ENCODE results near the gene DPP10.

Gene DPP10

GRCh38 chr2:115635430-115635829 lies 1193.0 kb downstream of the DPP10 start:
- Histone ChIP-seq H3K4me1 (ENCODE audit: insufficient read depth, low read length) (no peaks in the 10 kb centered on the region), H4K20me1 (ENCODE audit: insufficient read depth, low read length) (no peaks in the 10 kb centered on the region), H3K4me3 (ENCODE audit: low read depth in 1 of 2, low read length in 2 of 2) (no peak overlapping the region), H3K36me3 (ENCODE audit: insufficient read depth, low read length) (no peaks in the 10 kb centered on the region), H3K27ac (ENCODE audit: low read length) (no peak overlapping the region), H3K79me2 (ENCODE audit: insufficient read depth, low read length) (no peaks in the 10 kb centered on the region), H2AFZ (ENCODE audit: low read depth, low read length) (no peak overlapping the region), H3K9ac (ENCODE audit: low read depth, low read length) (no peak overlapping the region), H3K27me3 (ENCODE audit: insufficient read depth, low read length, poor library complexity) (no peaks in the 10 kb centered on the region), H3K9me3 (ENCODE audit: insufficient read depth, low read length, severe bottlenecking) (peaks cover 7% of the 10 kb centered on the region), H3K4me2 (ENCODE audit: insufficient read depth, low read length) (no peak overlapping the region)
- ATAC-seq (ENCODE audit: insufficient read depth, low read depth), result no peak
- no peak for DNase-seq
- TF ChIP-seq EZH2 (IDR thresholded peaks at IDR 0.05; ENCODE audit: borderline replicate concordance, low read depth, low read length, severe bottlenecking), result no peak
- no peak for TF ChIP-seq CTCF (IDR thresholded peaks at IDR 0.05; ENCODE audit: borderline replicate concordance, extremely low read depth, low read length, poor library complexity, severe bottlenecking)

GRCh38 chr2:115649731-115650130 lies 1207.3 kb downstream of the DPP10 start:
- H3K9ac ChIP-seq (ENCODE audit: low read depth, low read length), result no peak overlapping the region
- H3K27ac ChIP-seq (ENCODE audit: low read length), result no peak overlapping the region
- H3K9me3 ChIP-seq (ENCODE audit: insufficient read depth, low read length, severe bottlenecking), result no peaks in the 10 kb centered on the region
- H3K36me3 ChIP-seq (ENCODE audit: insufficient read depth, low read length), result no peaks in the 10 kb centered on the region
- DNase-seq (no peak), ATAC-seq (ENCODE audit: insufficient read depth, low read depth) (no peak)
- H4K20me1 ChIP-seq (ENCODE audit: insufficient read depth, low read length), result no peaks in the 10 kb centered on the region
- H3K79me2 ChIP-seq (ENCODE audit: insufficient read depth, low read length), result no peaks in the 10 kb centered on the region
- H3K4me3 ChIP-seq (ENCODE audit: low read depth in 1 of 2, low read length in 2 of 2), result no peak overlapping the region
- no peak overlapping the region for H2AFZ ChIP-seq (ENCODE audit: low read depth, low read length)
- H3K27me3 ChIP-seq (ENCODE audit: insufficient read depth, low read length, poor library complexity), result no peaks in the 10 kb centered on the region
- H3K4me2 ChIP-seq (ENCODE audit: insufficient read depth, low read length), result no peak overlapping the region
- no peak for TF ChIP-seq CTCF (IDR thresholded peaks at IDR 0.05; ENCODE audit: borderline replicate concordance, extremely low read depth, low read length, poor library complexity, severe bottlenecking)
- TF ChIP-seq EZH2 (IDR thresholded peaks at IDR 0.05; ENCODE audit: borderline replicate concordance, low read depth, low read length, severe bottlenecking), result no peak
- no peaks in the 10 kb centered on the region for H3K4me1 ChIP-seq (ENCODE audit: insufficient read depth, low read length)

- no peaks in the 10 kb centered on the region for H3K27me3 ChIP-seq (ENCODE audit: insufficient read depth, low read length, poor library complexity)
- H3K79me2 ChIP-seq (ENCODE audit: insufficient read depth, low read length), result no peaks in the 10 kb centered on the region
- H3K9ac ChIP-seq (ENCODE audit: low read depth, low read length), result no peak overlapping the region
- TF ChIP-seq EZH2 (IDR thresholded peaks at IDR 0.05; ENCODE audit: borderline replicate concordance, low read depth, low read length, severe bottlenecking) (no peak), CTCF (IDR thresholded peaks at IDR 0.05; ENCODE audit: borderline replicate concordance, extremely low read depth, low read length, poor library complexity, severe bottlenecking) (no peak)
- DNase-seq, result no peak
- no peak overlapping the region for H3K27ac ChIP-seq (ENCODE audit: low read length)
- no peaks in the 10 kb centered on the region for H3K36me3 ChIP-seq (ENCODE audit: insufficient read depth, low read length)
- no peak overlapping the region for H3K4me3 ChIP-seq (ENCODE audit: low read depth in 1 of 2, low read length in 2 of 2)
- H3K4me2 ChIP-seq (ENCODE audit: insufficient read depth, low read length), result no peak overlapping the region
- no peaks in the 10 kb centered on the region for H4K20me1 ChIP-seq (ENCODE audit: insufficient read depth, low read length)
- H2AFZ ChIP-seq (ENCODE audit: low read depth, low read length), result no peak overlapping the region
- no peaks in the 10 kb centered on the region for H3K4me1 ChIP-seq (ENCODE audit: insufficient read depth, low read length)
- ATAC-seq (ENCODE audit: insufficient read depth, low read depth), result no peak
- H3K9me3 ChIP-seq (ENCODE audit: insufficient read depth, low read length, severe bottlenecking), result no peaks in the 10 kb centered on the region
Observed at GRCh38 chr2:115650827-115651226, 1208.4 kb downstream of the DPP10 start.

- Histone ChIP-seq H3K4me1 (ENCODE audit: insufficient read depth, low read length) (no peaks in the 10 kb centered on the region), H3K27ac (ENCODE audit: low read length) (no peak overlapping the region), H3K27me3 (ENCODE audit: insufficient read depth, low read length, poor library complexity) (no peaks in the 10 kb centered on the region), H3K9ac (ENCODE audit: low read depth, low read length) (no peak overlapping the region), H3K9me3 (ENCODE audit: insufficient read depth, low read length, severe bottlenecking) (no peaks in the 10 kb centered on the region), H4K20me1 (ENCODE audit: insufficient read depth, low read length) (no peaks in the 10 kb centered on the region), H3K36me3 (ENCODE audit: insufficient read depth, low read length) (no peaks in the 10 kb centered on the region), H3K79me2 (ENCODE audit: insufficient read depth, low read length) (no peaks in the 10 kb centered on the region), H3K4me2 (ENCODE audit: insufficient read depth, low read length) (no peak overlapping the region), H3K4me3 (ENCODE audit: low read depth in 1 of 2, low read length in 2 of 2) (no peak overlapping the region), H2AFZ (ENCODE audit: low read depth, low read length) (no peak overlapping the region)
- ATAC-seq (ENCODE audit: insufficient read depth, low read depth) (no peak), DNase-seq (no peak)
- TF ChIP-seq EZH2 (IDR thresholded peaks at IDR 0.05; ENCODE audit: borderline replicate concordance, low read depth, low read length, severe bottlenecking), result no peak
- no peak for TF ChIP-seq CTCF (IDR thresholded peaks at IDR 0.05; ENCODE audit: borderline replicate concordance, extremely low read depth, low read length, poor library complexity, severe bottlenecking)
Observed at GRCh38 chr2:115652652-115653051, 1210.2 kb downstream of the DPP10 start.

All from DND-41 (cell line).